ENCODE results near the gene SPACA5B.
"Not testable (repeated sequence)": the region's sequence is repeated elsewhere in the genome, so short reads cannot be mapped to it uniquely, and the experiment has no call there.

Gene SPACA5B

GRCh38 chrX:48107717-48108116, 22.7 kb upstream of the SPACA5B start:
- no peak for DNase-seq (ENCODE audit: low spot score)
- in situ Hi-C loops (cut with MboI; ENCODE audit: low pct_unique_long_range_greater_than_20kb, low sequenced_read_pairs, unreplicated experiment), result no loop called here
- no peak for TF ChIP-seq CTCF (IDR thresholded peaks at IDR 0.05; ENCODE audit: extremely low read depth, insufficient read depth, missing control alignments)

DNA sequence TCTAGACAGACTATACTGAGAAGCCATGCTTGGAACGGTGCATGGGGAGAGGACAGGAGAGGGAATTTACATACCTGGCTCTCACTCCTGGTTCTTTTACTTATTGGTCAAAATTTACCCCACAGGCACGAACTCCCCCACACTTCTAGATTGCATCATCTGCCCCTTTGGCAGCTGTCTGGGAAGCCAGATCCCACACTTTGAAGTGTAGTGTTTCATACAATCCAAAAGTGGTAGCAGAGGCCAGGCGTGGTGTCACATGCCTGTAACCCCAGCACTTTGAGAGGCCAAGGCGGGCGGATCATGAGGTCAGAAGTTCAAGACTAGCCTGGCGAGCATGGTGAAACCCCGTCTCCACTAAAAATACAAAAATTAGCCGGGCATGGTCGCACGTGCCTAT, 5.1 kb upstream of the SPACA5B start:
- DNase-seq (ENCODE audit: low spot score); in situ Hi-C loops (cut with MboI; ENCODE audit: low pct_unique_long_range_greater_than_20kb, low sequenced_read_pairs, unreplicated experiment): not testable (repeated sequence)

DNA sequence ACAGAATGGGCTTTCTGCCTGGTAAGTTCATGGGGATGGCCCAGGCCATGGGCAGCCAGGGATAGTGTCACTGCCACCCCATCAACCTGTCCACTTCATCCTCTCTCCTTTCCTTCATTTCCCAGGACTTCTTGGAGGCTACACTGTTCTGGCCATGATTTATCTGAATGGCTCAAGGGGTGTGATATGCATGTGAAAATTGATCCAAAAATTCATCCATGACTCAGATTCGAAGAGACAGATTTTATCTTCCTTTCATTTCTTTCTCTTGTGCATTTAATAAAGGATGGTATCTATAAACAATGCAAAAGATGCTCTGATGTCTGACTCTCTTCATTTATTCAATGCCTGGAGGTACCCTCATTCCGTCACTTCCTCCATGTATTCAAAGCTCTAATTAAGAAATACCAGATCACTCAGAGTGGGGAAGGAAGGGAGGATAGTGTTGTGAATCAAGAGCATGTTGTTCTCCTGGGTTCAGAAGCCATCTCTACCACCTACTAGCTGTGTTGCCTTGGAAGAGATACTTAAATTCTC, 1.9 kb downstream of the SPACA5B start:
- DNase-seq (ENCODE audit: low spot score); in situ Hi-C loops (cut with MboI; ENCODE audit: low pct_unique_long_range_greater_than_20kb, low sequenced_read_pairs, unreplicated experiment): not testable (repeated sequence)

DNA sequence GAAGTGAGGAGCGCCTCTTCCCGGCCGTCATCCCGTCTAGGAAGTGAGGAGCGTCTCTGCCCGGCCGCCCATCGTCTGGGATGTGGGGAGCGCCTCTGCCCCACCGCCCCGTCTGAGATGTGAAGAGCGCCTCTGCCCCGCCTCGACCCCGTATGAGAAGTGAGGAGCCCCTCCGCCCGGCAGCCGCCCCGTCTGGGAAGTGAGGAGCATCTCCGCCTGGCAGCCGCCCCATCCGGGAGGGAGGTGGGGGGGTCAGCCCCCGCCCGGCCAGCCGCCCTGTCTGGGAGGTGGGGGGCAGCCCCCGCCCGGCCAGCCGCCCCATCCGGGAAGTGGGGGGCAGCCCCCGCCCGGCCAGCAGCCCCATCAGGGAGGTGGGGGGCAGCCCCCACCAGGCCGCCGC, 8.7 kb downstream of the SPACA5B start:
- DNase-seq (ENCODE audit: low spot score); in situ Hi-C loops (cut with MboI; ENCODE audit: low pct_unique_long_range_greater_than_20kb, low sequenced_read_pairs, unreplicated experiment): not testable (repeated sequence)

GRCh38 chrX:48141810-48142508, 11.5 kb downstream of the SPACA5B start:
- in situ Hi-C loops (cut with MboI; ENCODE audit: low pct_unique_long_range_greater_than_20kb, low sequenced_read_pairs, unreplicated experiment), result not testable (repeated sequence)

DNA sequence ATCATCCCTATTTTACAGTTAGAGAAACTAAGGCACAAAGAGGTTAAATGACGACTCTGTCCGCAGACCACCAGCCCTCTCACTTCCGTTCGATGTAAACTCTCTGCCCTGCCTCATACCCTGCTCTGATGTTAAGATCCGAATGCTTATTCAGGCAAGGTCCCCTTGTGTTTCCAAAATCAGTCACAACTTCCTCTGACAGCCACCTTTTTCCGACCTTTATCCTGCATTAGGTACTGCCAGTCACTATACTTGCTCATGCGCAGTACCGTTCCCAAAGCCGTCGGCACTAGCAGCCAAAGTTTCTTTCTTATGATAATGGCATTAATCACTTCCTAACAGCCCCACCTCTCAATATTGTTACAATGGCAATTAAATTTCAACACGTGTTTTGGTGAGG, 12.3 kb downstream of the SPACA5B start:
- in situ Hi-C loops (cut with MboI; ENCODE audit: low pct_unique_long_range_greater_than_20kb, low sequenced_read_pairs, unreplicated experiment); DNase-seq (ENCODE audit: low spot score): not testable (repeated sequence)

More at GRCh38 chrX:48141810-48142508, 11.5 kb downstream of the SPACA5B start:
- not testable (repeated sequence) for DNase-seq (ENCODE audit: low spot score)

- in situ Hi-C loops (cut with MboI; ENCODE audit: low pct_unique_long_range_greater_than_20kb, low sequenced_read_pairs, unreplicated experiment), result no loop called here
Measured at GRCh38 chrX:48153769-48154168, 23.3 kb downstream of the SPACA5B start.

GRCh38 chrX:48154796-48155195, 24.4 kb downstream of the SPACA5B start:
- no peak for TF ChIP-seq CTCF (IDR thresholded peaks at IDR 0.05; ENCODE audit: extremely low read depth, insufficient read depth, missing control alignments)
- in situ Hi-C loops (cut with MboI; ENCODE audit: low pct_unique_long_range_greater_than_20kb, low sequenced_read_pairs, unreplicated experiment), result no loop called here

More at GRCh38 chrX:48153769-48154168, 23.3 kb downstream of the SPACA5B start:
- DNase-seq (ENCODE audit: low spot score), result no peak
- no peak for TF ChIP-seq CTCF (IDR thresholded peaks at IDR 0.05; ENCODE audit: extremely low read depth, insufficient read depth, missing control alignments)

GRCh38 chrX:48156014-48156413, 25.6 kb downstream of the SPACA5B start:
- TF ChIP-seq CTCF (IDR thresholded peaks at IDR 0.05; ENCODE audit: extremely low read depth, insufficient read depth, missing control alignments), result no peak
- in situ Hi-C loops (cut with MboI; ENCODE audit: low pct_unique_long_range_greater_than_20kb, low sequenced_read_pairs, unreplicated experiment), result no loop called here
- no peak for DNase-seq (ENCODE audit: low spot score)

More at GRCh38 chrX:48154796-48155195, 24.4 kb downstream of the SPACA5B start:
- no peak for DNase-seq (ENCODE audit: low spot score)
